Astrocyte (in vitro differentiated cells and primary cell): Measurements from ENCODE around the gene USP50. TPM values are rescaled to one million over a fixed set of nuclear protein-coding genes. Genes with fewer than 3 reads are reported as not detected.
"Not testable (repeated sequence)": the region's sequence is repeated elsewhere in the genome, so short reads cannot be mapped to it uniquely, and the experiment has no call there.

Experiments
- DNase-seq: peaks from one replicate; pipeline ENCODE4 v3.0.0-alpha.2; 2010; ENCODE audit warnings: low read depth
- FAIRE-seq: peaks from 2 replicates; lab custom pipeline; 2011; peaks lifted over from hg19 to GRCh38; lab: Jason Lieb, UNC
- H2AFZ ChIP-seq: 2 replicates; pipeline ENCODE4 v1.6.0; 2012; ENCODE audit warnings: low read depth, low read length, inconsistent platforms
- H3K27ac ChIP-seq: 2 replicates; pipeline ENCODE4 v1.5.1; 2011; ENCODE audit warnings: low read depth, low read length, inconsistent platforms
- H3K27me3 ChIP-seq: 2 replicates; pipeline ENCODE4 v1.6.0; 2011; ENCODE audit warnings: low read length, inconsistent platforms; ENCODE audit not compliant: insufficient read depth
- H3K36me3 ChIP-seq: 2 replicates; pipeline ENCODE4 v1.5.1; 2011; ENCODE audit warnings: low read length, inconsistent platforms; ENCODE audit not compliant: insufficient read depth
- H3K4me1 ChIP-seq: 2 replicates; pipeline ENCODE4 v1.5.1; 2011; ENCODE audit warnings: low read length, inconsistent platforms; ENCODE audit not compliant: insufficient read depth
- H3K4me2 ChIP-seq: 2 replicates; pipeline ENCODE4 v1.6.0; 2012; ENCODE audit warnings: low read length, inconsistent platforms
- H3K4me3 ChIP-seq: 2 replicates; pipeline ENCODE4 v1.5.1; 2011; ENCODE audit warnings: low read depth, mild to moderate bottlenecking, low read length, inconsistent platforms; ENCODE audit not compliant: insufficient read depth
- H3K79me2 ChIP-seq: 2 replicates; pipeline ENCODE4 v1.6.0; 2012; ENCODE audit warnings: mild to moderate bottlenecking, low read length, inconsistent platforms; ENCODE audit not compliant: insufficient read depth
- H3K9ac ChIP-seq: 2 replicates; pipeline ENCODE4 v1.6.0; 2012; ENCODE audit warnings: mild to moderate bottlenecking, low read length, inconsistent platforms
- H3K9me3 ChIP-seq: 2 replicates; pipeline ENCODE4 v1.5.1; 2012; ENCODE audit warnings: low read depth, mild to moderate bottlenecking, low read length, inconsistent platforms; ENCODE audit not compliant: insufficient read depth
- H4K20me1 ChIP-seq: 2 replicates; pipeline ENCODE4 v1.6.0; 2012; ENCODE audit warnings: low read length, inconsistent platforms; ENCODE audit not compliant: insufficient read depth
- H3K27ac Mint-ChIP-seq: one replicate; pipeline ENCODE4 v1.8.0; 2021; ENCODE audit warnings: mild to moderate bottlenecking, mixed read lengths; ENCODE audit not compliant: unreplicated experiment
- H3K27me3 Mint-ChIP-seq: one replicate; pipeline ENCODE4 v1.8.0; 2021; ENCODE audit warnings: low read depth, mixed read lengths; ENCODE audit not compliant: unreplicated experiment
- H3K36me3 Mint-ChIP-seq: one replicate; pipeline ENCODE4 v1.8.0; 2021; ENCODE audit warnings: low read depth, mixed read lengths; ENCODE audit not compliant: unreplicated experiment
- H3K4me1 Mint-ChIP-seq: one replicate; pipeline ENCODE4 v1.8.0; 2021; ENCODE audit warnings: low read depth, mixed read lengths; ENCODE audit not compliant: unreplicated experiment
- H3K4me3 Mint-ChIP-seq: one replicate; pipeline ENCODE4 v1.8.0; 2021; ENCODE audit warnings: mild to moderate bottlenecking, moderate library complexity, mixed read lengths; ENCODE audit not compliant: unreplicated experiment
- H3K9me3 Mint-ChIP-seq: one replicate; pipeline ENCODE4 v1.8.0; 2021; ENCODE audit warnings: mild to moderate bottlenecking, mixed read lengths; ENCODE audit not compliant: unreplicated experiment
- CTCF ChIP-seq: IDR thresholded peaks from 2 replicates; pipeline ENCODE4 v1.5.1; 2011; ENCODE audit warnings: low read depth, mild to moderate bottlenecking, inconsistent platforms, low read length, moderate library complexity; ENCODE audit not compliant: insufficient read depth
- EZH2 ChIP-seq: IDR thresholded peaks from 2 replicates; pipeline ENCODE4 v1.6.1; 2012; ENCODE audit warnings: mild to moderate bottlenecking, low read length, inconsistent platforms; ENCODE audit not compliant: insufficient read depth
- total RNA-seq: library from RNA; stranded (reverse); gene quantifications from 2 replicates; pipeline ENCODE4 v1.2.1, GENCODE V29; 2021

The USP50 gene
- total RNA-seq, 1 donor from 2014 or later: 0.34 TPM

- H3K9me3 Mint-ChIP-seq: no peaks in the 10 kb centered on the region
Measured at GRCh38 chr15:50496692-50497091, 49.8 kb downstream of the USP50 start.

GRCh38 chr15:50494547-50494946, 51.9 kb downstream of the USP50 start:
- H3K4me3 ChIP-seq, DNase-seq, H3K27me3 ChIP-seq, FAIRE-seq, H2AFZ ChIP-seq, H3K4me1 Mint-ChIP-seq, H3K9me3 ChIP-seq, H3K4me3 Mint-ChIP-seq, H3K4me2 ChIP-seq, H3K27me3 Mint-ChIP-seq, H3K4me1 ChIP-seq, H3K36me3 Mint-ChIP-seq, H3K9ac ChIP-seq, H3K79me2 ChIP-seq, H3K27ac Mint-ChIP-seq, H3K9me3 Mint-ChIP-seq, H3K27ac ChIP-seq, H4K20me1 ChIP-seq: not testable (repeated sequence)
- H3K36me3 ChIP-seq: peaks cover 72% of the 10 kb centered on the region

More at GRCh38 chr15:50496692-50497091, 49.8 kb downstream of the USP50 start:
- H3K4me3 ChIP-seq: no peak overlapping the region
- no peak for TF ChIP-seq CTCF
- no peak for TF ChIP-seq EZH2
- peaks cover 68% of the 10 kb centered on the region for H3K36me3 ChIP-seq
- FAIRE-seq (no peak), DNase-seq (no peak)
- peaks cover 8% of the 10 kb centered on the region for H3K36me3 Mint-ChIP-seq
- no peaks in the 10 kb centered on the region for H3K4me1 Mint-ChIP-seq
- H3K27ac ChIP-seq: no peak overlapping the region
- H3K4me2 ChIP-seq: no peak overlapping the region
- H3K4me3 Mint-ChIP-seq: no peak overlapping the region
- no peaks in the 10 kb centered on the region for H3K4me1 ChIP-seq
- H4K20me1 ChIP-seq: no peaks in the 10 kb centered on the region
- no peaks in the 10 kb centered on the region for H3K79me2 ChIP-seq
- no peak overlapping the region for H3K27ac Mint-ChIP-seq
- H2AFZ ChIP-seq: no peak overlapping the region
- no peaks in the 10 kb centered on the region for H3K27me3 Mint-ChIP-seq
- H3K9ac ChIP-seq: no peak overlapping the region
- no peaks in the 10 kb centered on the region for H3K27me3 ChIP-seq
- H3K9me3 ChIP-seq: no peaks in the 10 kb centered on the region

GRCh38 chr15:50493625-50494024, 52.8 kb downstream of the USP50 start:
- Histone ChIP-seq H2AFZ (no peak overlapping the region), H3K9me3 (no peaks in the 10 kb centered on the region), H3K4me1 (no peaks in the 10 kb centered on the region), H3K4me2 (no peak overlapping the region), H3K36me3 (peaks cover 68% of the 10 kb centered on the region), H3K4me3 (no peak overlapping the region), H3K79me2 (no peaks in the 10 kb centered on the region), H4K20me1 (no peaks in the 10 kb centered on the region), H3K27ac (no peak overlapping the region), H3K9ac (no peak overlapping the region), H3K27me3 (no peaks in the 10 kb centered on the region)
- no peak for FAIRE-seq
- H3K36me3 Mint-ChIP-seq: peaks cover 8% of the 10 kb centered on the region
- TF ChIP-seq CTCF (no peak), EZH2 (no peak)
- no peak for DNase-seq
- no peak overlapping the region for H3K27ac Mint-ChIP-seq
- no peak overlapping the region for H3K4me3 Mint-ChIP-seq
- H3K27me3 Mint-ChIP-seq: no peaks in the 10 kb centered on the region
- no peaks in the 10 kb centered on the region for H3K4me1 Mint-ChIP-seq
- H3K9me3 Mint-ChIP-seq: no peaks in the 10 kb centered on the region
